Mesendoderm (in vitro differentiated cells): Measurements from ENCODE around the gene FAM72D.
"Not testable (repeated sequence)": the region's sequence is repeated elsewhere in the genome, so short reads cannot be mapped to it uniquely, and the experiment has no call there.

ENCODE experiments used
- DNase-seq: peaks from one replicate; pipeline ENCODE4 v3.0.0; 2013
- H2AK5ac ChIP-seq: 2 replicates; pipeline ENCODE4 v1.6.1; 2013; ENCODE audit warnings: low read length, inconsistent platforms
- H2BK120ac ChIP-seq: 2 replicates; pipeline ENCODE4 v1.6.1; 2013; ENCODE audit warnings: low read depth, mild to moderate bottlenecking, low read length, moderate library complexity, mixed read lengths
- H2BK15ac ChIP-seq: replicated peaks from 2 replicates; pipeline ENCODE4 v1.6.1; 2013; ENCODE audit warnings: low read depth, mild to moderate bottlenecking, moderate library complexity
- H2BK5ac ChIP-seq: 2 replicates; pipeline ENCODE4 v1.6.1; 2013; ENCODE audit warnings: low read length, inconsistent platforms
- H3K18ac ChIP-seq: 2 replicates; pipeline ENCODE4 v1.6.1; 2013; ENCODE audit warnings: mild to moderate bottlenecking, low read length, mixed read lengths
- H3K23ac ChIP-seq: one replicate; pipeline ENCODE4 v1.6.1; 2013; ENCODE audit warnings: low read length
- H3K27ac ChIP-seq: 2 replicates; pipeline ENCODE4 v1.5.1; 2013; ENCODE audit warnings: low read depth, mild to moderate bottlenecking, inconsistent platforms, low read length, moderate library complexity
- H3K27me3 ChIP-seq: 2 replicates; pipeline ENCODE4 v1.6.1; 2013; ENCODE audit warnings: low read length, control low read depth, mild to moderate bottlenecking, inconsistent platforms; ENCODE audit not compliant: insufficient read depth, poor library complexity
- H3K36me3 ChIP-seq: 2 replicates; pipeline ENCODE4 v1.6.1; 2013; ENCODE audit warnings: low read length, inconsistent platforms; ENCODE audit not compliant: control insufficient read depth, insufficient read depth
- H3K4ac ChIP-seq: one replicate; pipeline ENCODE4 v1.6.1; 2013; ENCODE audit warnings: low read depth, mild to moderate bottlenecking, low read length, moderate library complexity
- H3K4me1 ChIP-seq: 2 replicates; pipeline ENCODE4 v1.6.1; 2013; ENCODE audit warnings: low read depth, low read length, inconsistent platforms; ENCODE audit not compliant: control insufficient read depth
- H3K4me2 ChIP-seq: 2 replicates; pipeline ENCODE4 v1.6.1; 2013; ENCODE audit warnings: low read length
- H3K4me3 ChIP-seq: 2 replicates; pipeline ENCODE4 v1.5.1; 2013; ENCODE audit warnings: mild to moderate bottlenecking, low read length
- H3K56ac ChIP-seq: one replicate; pipeline ENCODE4 v1.6.1; 2013; ENCODE audit warnings: low read length
- H3K79me1 ChIP-seq: 2 replicates; pipeline ENCODE4 v1.6.1; 2013; ENCODE audit warnings: low read length, inconsistent platforms
- H3K79me2 ChIP-seq: 2 replicates; pipeline ENCODE4 v1.6.1; 2013; ENCODE audit warnings: mild to moderate bottlenecking, low read length; ENCODE audit not compliant: control insufficient read depth, insufficient read depth
- H3K9ac ChIP-seq: 2 replicates; pipeline ENCODE4 v1.6.1; 2013; ENCODE audit warnings: low read length, inconsistent platforms
- H4K5ac ChIP-seq: one replicate; pipeline ENCODE4 v1.6.1; 2013; ENCODE audit warnings: low read length
- H4K8ac ChIP-seq: one replicate; pipeline ENCODE4 v1.6.1; 2013; ENCODE audit warnings: low read depth, mild to moderate bottlenecking, control low read depth, low read length, moderate library complexity
- WGBS: extraction: QIAGEN DNeasy Blood & Tissue Kit; methylation state at CpG from one replicate; pipeline ENCODE4 v1.1.7; 2013; ENCODE audit warnings: low lambda C conversion rate, missing lambda C conversion rate; ENCODE audit not compliant: insufficient coverage; ENCODE audit errors: extremely low coverage; 5-methylcytosine and 5-hydroxymethylcytosine counted together

FAM72D gene

GRCh38 chr1:145055217-145055760, 40.5 kb upstream of the FAM72D start:
- not testable (repeated sequence) for H3K4me1 ChIP-seq, H3K36me3 ChIP-seq, H2BK120ac ChIP-seq, H2AK5ac ChIP-seq, H3K56ac ChIP-seq, H2BK15ac ChIP-seq, H3K27ac ChIP-seq, H4K5ac ChIP-seq, H2BK5ac ChIP-seq, H3K4me3 ChIP-seq, H3K23ac ChIP-seq, H3K9ac ChIP-seq, H3K18ac ChIP-seq, H3K4ac ChIP-seq, H3K79me2 ChIP-seq, H4K8ac ChIP-seq, H3K4me2 ChIP-seq, H3K79me1 ChIP-seq, DNase-seq, H3K27me3 ChIP-seq
- no CpG with 5 or more reads among the region's 4 CpGs for WGBS

GRCh38 chr1:145058184-145058583, 37.6 kb upstream of the FAM72D start:
- not testable (repeated sequence) for H2BK15ac ChIP-seq, H3K18ac ChIP-seq, H3K79me1 ChIP-seq, H4K8ac ChIP-seq, H2BK5ac ChIP-seq, H3K4me3 ChIP-seq, H4K5ac ChIP-seq, H3K9ac ChIP-seq, H3K79me2 ChIP-seq, H2AK5ac ChIP-seq, H3K4me2 ChIP-seq, H3K56ac ChIP-seq, H3K23ac ChIP-seq, H3K27me3 ChIP-seq, H3K4ac ChIP-seq, DNase-seq, H3K27ac ChIP-seq, H3K36me3 ChIP-seq, H3K4me1 ChIP-seq, H2BK120ac ChIP-seq
- WGBS = no CpG with 5 or more reads among the region's 3 CpGs

DNA sequence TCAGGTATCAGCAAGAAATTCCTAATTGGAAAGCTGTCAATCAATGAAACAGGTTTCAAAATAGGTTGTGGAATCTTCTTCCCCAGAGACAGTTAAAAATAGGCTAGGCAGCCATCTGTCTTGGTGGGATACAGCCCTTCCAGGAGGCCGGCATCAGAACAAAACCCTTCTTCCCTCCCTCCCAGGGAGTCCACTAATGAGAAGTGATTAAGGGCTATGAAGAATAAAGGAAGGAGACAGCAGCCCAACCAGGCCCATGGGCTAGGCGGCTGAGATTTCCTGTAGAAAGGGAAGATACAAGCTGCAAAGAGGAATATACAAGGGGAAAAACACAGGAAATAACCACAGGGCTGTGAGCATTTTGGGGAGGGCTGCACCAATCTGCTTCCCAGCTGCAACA, 32.5 kb upstream of the FAM72D start:
- not testable (repeated sequence) for H2AK5ac ChIP-seq, H2BK5ac ChIP-seq, H4K5ac ChIP-seq, H3K79me1 ChIP-seq, H3K9ac ChIP-seq, H3K18ac ChIP-seq, H3K4ac ChIP-seq, H3K56ac ChIP-seq, H3K27ac ChIP-seq, H2BK120ac ChIP-seq, H3K23ac ChIP-seq, H4K8ac ChIP-seq, H3K27me3 ChIP-seq, H2BK15ac ChIP-seq, H3K79me2 ChIP-seq, H3K4me2 ChIP-seq, DNase-seq, H3K36me3 ChIP-seq, H3K4me1 ChIP-seq, H3K4me3 ChIP-seq
- WGBS = no CpG with 5 or more reads among the region's 2 CpGs

DNA sequence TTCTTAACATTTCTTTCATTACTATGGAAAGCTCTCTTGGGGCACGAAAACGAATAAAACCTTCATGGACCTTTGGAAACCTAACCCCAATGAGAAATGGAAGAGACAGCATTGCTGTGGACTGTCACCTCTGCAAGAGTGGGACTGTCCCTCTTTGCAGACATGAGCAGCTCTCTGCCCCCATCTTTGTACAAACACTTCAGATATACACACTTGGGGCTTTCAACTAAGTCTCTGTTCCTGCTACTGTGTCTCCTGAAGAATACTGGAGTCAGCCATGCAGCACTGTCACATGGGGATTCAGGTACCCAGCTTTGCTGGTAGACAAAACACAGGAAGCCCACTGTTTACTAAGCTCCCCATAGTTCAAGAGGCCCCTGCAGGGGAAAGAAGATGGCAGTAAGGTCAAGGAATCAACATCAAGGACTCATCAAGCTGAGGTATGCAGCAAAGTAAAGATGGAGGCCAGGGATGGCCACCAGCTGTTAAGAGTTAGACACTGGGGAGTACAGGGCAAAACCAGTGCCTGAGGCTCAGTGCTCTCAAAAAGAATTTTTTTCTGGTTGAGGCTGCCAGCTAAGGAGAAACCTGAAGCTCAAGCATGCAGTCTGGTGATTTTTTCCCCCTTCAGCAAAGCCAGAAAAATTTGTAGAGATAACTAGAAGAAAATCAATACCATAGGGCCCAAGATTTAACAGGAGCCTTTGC, 31.7 kb upstream of the FAM72D start:
- not testable (repeated sequence) for H3K23ac ChIP-seq, H2BK120ac ChIP-seq, H3K4me2 ChIP-seq, H3K4ac ChIP-seq, H4K8ac ChIP-seq, H3K9ac ChIP-seq, H3K18ac ChIP-seq, H3K4me3 ChIP-seq, H3K36me3 ChIP-seq, H3K27me3 ChIP-seq, H2AK5ac ChIP-seq, H3K27ac ChIP-seq, H3K4me1 ChIP-seq, H2BK5ac ChIP-seq, H3K79me1 ChIP-seq, H2BK15ac ChIP-seq, H3K56ac ChIP-seq, H3K79me2 ChIP-seq, H4K5ac ChIP-seq
- peak; percentile 8 for DNase-seq
- WGBS = no CpG with 5 or more reads among the region's 2 CpGs

DNA sequence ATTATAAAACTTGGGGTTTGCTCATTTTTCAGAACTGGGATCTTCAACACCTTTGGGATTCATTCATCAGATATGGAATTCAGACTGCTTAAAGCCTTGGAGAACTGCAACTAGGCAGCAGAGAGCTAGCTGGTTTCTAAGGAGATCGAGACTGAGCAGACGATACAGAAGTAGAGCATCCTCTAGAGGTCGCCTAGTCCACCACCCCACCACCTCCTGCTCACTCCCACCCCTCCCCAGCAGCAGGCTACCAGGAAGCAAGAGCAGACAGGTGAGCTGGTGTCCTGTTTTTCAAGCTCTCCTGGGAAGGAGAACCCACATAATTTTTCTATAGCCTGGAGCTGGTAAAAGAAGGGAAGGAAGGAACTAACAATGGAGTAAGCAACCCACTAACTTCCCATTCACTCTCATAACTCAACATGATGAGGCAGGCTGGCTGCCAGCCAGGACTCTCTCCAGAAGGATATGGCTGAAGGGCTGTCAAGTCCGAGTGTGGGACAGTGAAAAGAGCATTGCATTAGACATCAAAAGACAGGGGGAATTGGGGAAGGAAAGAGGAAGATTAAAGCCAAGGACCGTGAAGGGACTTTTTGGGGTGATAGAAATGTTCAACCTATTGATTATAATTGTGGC, 30.5 kb upstream of the FAM72D start:
- H3K4me3 ChIP-seq, H3K4ac ChIP-seq, H2BK5ac ChIP-seq, H3K9ac ChIP-seq, H2AK5ac ChIP-seq, H3K18ac ChIP-seq, H3K4me2 ChIP-seq, H3K4me1 ChIP-seq, H4K8ac ChIP-seq, H2BK15ac ChIP-seq, H3K56ac ChIP-seq, H3K79me1 ChIP-seq, H2BK120ac ChIP-seq, H3K36me3 ChIP-seq, H3K27ac ChIP-seq, H3K27me3 ChIP-seq, H3K23ac ChIP-seq, H3K79me2 ChIP-seq, H4K5ac ChIP-seq: not testable (repeated sequence)
- no CpG with 5 or more reads among the region's 5 CpGs for WGBS
- DNase-seq = peak; percentile 2
